ENCODE data around the gene UMODL1. TPM values are rescaled to one million over a fixed set of nuclear protein-coding genes. Genes with fewer than 3 reads are reported as not detected.

Gene UMODL1
- total RNA-seq, 1 experiment from 2014 or later = not detected

DNA sequence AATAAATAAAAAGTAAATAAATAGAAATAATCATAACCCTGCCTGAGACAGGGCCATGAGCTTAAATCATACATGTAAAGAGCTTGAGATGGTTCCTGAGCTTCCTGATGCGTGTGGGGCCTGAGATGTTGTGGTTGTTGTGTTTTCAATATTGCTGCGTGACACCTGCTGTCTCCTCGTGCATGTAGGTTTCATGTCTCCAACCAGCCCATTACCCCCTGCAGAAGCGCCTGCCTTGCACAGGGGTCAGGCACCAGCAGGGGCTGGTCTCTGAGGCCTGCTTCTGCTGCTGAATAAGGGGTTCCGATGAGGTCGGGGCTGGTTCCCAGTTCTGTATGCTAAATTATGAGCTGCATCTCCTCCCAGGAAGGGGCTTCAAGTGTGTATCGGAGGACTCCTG lies 15.9 kb downstream of the UMODL1 start:
- Histone ChIP-seq H3K79me1 (ENCODE audit: insufficient read depth, low read depth, low read length, poor library complexity, severe bottlenecking) (no peaks in the 10 kb centered on the region), H3K23ac (ENCODE audit: insufficient read length, low read depth, low read length) (no peak overlapping the region), H2BK12ac (ENCODE audit: insufficient read length, low read depth, low read length) (no peak overlapping the region), H3K23me2 (ENCODE audit: insufficient read length, low read depth, low read length, poor library complexity, severe bottlenecking) (no peaks in the 10 kb centered on the region), H3K4me2 (ENCODE audit: insufficient read depth, insufficient read length, low read length) (no peak overlapping the region), H3K18ac (ENCODE audit: insufficient read length, low read depth, low read length) (no peak overlapping the region), H3K56ac (ENCODE audit: insufficient read length, low read depth, low read length) (no peak overlapping the region), H3K9me3 (ENCODE audit: control insufficient read depth, low read depth, low read length) (no peaks in the 10 kb centered on the region), H4K91ac (ENCODE audit: insufficient read length, low read depth, low read length) (no peak overlapping the region), H2AFZ (ENCODE audit: low read length) (no peak overlapping the region), H3K14ac (ENCODE audit: insufficient read depth, low read length) (no peak overlapping the region), H3T11ph (ENCODE audit: low read length) (no peak overlapping the region), H4K8ac (replicated peaks; ENCODE audit: insufficient read length, low read depth, low read length) (no peak overlapping the region), H3K4me1 (ENCODE audit: insufficient read depth, low read length) (no peaks in the 10 kb centered on the region), H4K20me1 (ENCODE audit: control insufficient read depth, insufficient read depth, insufficient read length) (no peaks in the 10 kb centered on the region), H2BK20ac (ENCODE audit: low read depth, low read length, poor library complexity, severe bottlenecking) (no peak overlapping the region), H2BK120ac (ENCODE audit: low read depth, low read length, poor library complexity, severe bottlenecking) (no peak overlapping the region), H3K27me3 (ENCODE audit: insufficient read depth, low read length) (no peaks in the 10 kb centered on the region), H3K9ac (ENCODE audit: extremely low read depth, insufficient read length, low read length) (no peak overlapping the region), H3K79me2 (ENCODE audit: insufficient read depth, low read length) (no peaks in the 10 kb centered on the region), H4K5ac (ENCODE audit: insufficient read length, low read depth, low read length) (no peak overlapping the region), H2AK5ac (ENCODE audit: insufficient read length, low read length) (no peak overlapping the region), H3K27ac (ENCODE audit: insufficient read length, low read depth, low read length) (no peak overlapping the region), H2BK15ac (ENCODE audit: low read depth, low read length) (no peak overlapping the region), H3K4ac (ENCODE audit: low read depth, low read length) (no peak overlapping the region), H2BK5ac (ENCODE audit: insufficient read length, low read length) (no peak overlapping the region)
- peaks cover 10 to 11% of the 10 kb centered on the region in 2 experiments for H3K4me1 Mint-ChIP-seq
- no peaks in the 10 kb centered on the region for H3K36me3 Mint-ChIP-seq (ENCODE audit: insufficient read depth in 1 of 3, low read depth in 3 of 3)
- DNase-seq = no peak
- no peak overlapping the region for H3K4me3 Mint-ChIP-seq
- TF ChIP-seq, protein P1, sequence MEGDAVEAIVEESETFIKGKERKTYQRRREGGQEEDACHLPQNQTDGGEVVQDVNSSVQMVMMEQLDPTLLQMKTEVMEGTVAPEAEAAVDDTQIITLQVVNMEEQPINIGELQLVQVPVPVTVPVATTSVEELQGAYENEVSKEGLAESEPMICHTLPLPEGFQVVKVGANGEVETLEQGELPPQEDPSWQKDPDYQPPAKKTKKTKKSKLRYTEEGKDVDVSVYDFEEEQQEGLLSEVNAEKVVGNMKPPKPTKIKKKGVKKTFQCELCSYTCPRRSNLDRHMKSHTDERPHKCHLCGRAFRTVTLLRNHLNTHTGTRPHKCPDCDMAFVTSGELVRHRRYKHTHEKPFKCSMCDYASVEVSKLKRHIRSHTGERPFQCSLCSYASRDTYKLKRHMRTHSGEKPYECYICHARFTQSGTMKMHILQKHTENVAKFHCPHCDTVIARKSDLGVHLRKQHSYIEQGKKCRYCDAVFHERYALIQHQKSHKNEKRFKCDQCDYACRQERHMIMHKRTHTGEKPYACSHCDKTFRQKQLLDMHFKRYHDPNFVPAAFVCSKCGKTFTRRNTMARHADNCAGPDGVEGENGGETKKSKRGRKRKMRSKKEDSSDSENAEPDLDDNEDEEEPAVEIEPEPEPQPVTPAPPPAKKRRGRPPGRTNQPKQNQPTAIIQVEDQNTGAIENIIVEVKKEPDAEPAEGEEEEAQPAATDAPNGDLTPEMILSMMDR (conservative IDR thresholded peaks at IDR 0.05) = no peak
- H3K27me3 Mint-ChIP-seq (ENCODE audit: low read depth) = peaks cover 13% of the 10 kb centered on the region
- H3K9me3 Mint-ChIP-seq = no peaks in the 10 kb centered on the region; a peak in 1 of 5 replicates
- H3K27ac Mint-ChIP-seq = no peak overlapping the region
- WGBS (ENCODE audit: extremely low coverage, insufficient read length, low lambda C conversion rate) = no CpG with 5 or more reads among the region's 7 CpGs
